Glutamatergic neuron (in vitro differentiated cells): Measurements from ENCODE around the gene NECTIN2. TPM values are rescaled to one million over a fixed set of nuclear protein-coding genes. Genes with fewer than 3 reads are reported as not detected.
"Not testable (repeated sequence)": the region's sequence is repeated elsewhere in the genome, so short reads cannot be mapped to it uniquely, and the experiment has no call there.

Source experiments
- DNase-seq: peaks from one replicate; pipeline ENCODE4 v3.0.0; 2022
- H3K27ac Mint-ChIP-seq: one replicate; pipeline ENCODE4 v1.8.0; 2020; ENCODE audit warnings: mild to moderate bottlenecking, mixed read lengths, inconsistent platforms; ENCODE audit not compliant: unreplicated experiment
- H3K27me3 Mint-ChIP-seq: one replicate; pipeline ENCODE4 v1.8.0; 2020; ENCODE audit warnings: mild to moderate bottlenecking, moderate library complexity, mixed read lengths, inconsistent platforms; ENCODE audit not compliant: unreplicated experiment
- H3K36me3 Mint-ChIP-seq: one replicate; pipeline ENCODE4 v1.8.0; 2020; ENCODE audit warnings: mild to moderate bottlenecking, mixed read lengths, inconsistent platforms; ENCODE audit not compliant: unreplicated experiment
- H3K4me1 Mint-ChIP-seq: one replicate; pipeline ENCODE4 v1.8.0; 2020; ENCODE audit warnings: mild to moderate bottlenecking, low read depth, mixed read lengths, inconsistent platforms; ENCODE audit not compliant: unreplicated experiment
- H3K4me3 Mint-ChIP-seq: one replicate; pipeline ENCODE4 v1.8.0; 2020; ENCODE audit warnings: mild to moderate bottlenecking, mixed read lengths, inconsistent platforms; ENCODE audit not compliant: unreplicated experiment
- H3K9me3 Mint-ChIP-seq: one replicate; pipeline ENCODE4 v1.8.0; 2020; ENCODE audit warnings: mild to moderate bottlenecking, moderate library complexity, mixed read lengths, inconsistent platforms; ENCODE audit not compliant: unreplicated experiment
- CTCF ChIP-seq: fragments of 200-600 bp; sonication (generic); IDR thresholded peaks from one replicate; pipeline ENCODE4 v1.5.0; 2021; ENCODE audit not compliant: partially characterized antibody, unreplicated experiment
- total RNA-seq: library from RNA; stranded (reverse); fragmentation: NEBNext Ultra II Directional; extraction: Animal tissue kit (Norgen Biotek cat#: 25700); gene quantifications from one replicate; pipeline ENCODE4 v1.2.1, GENCODE V29; 2021; ENCODE audit not compliant: unreplicated experiment

NECTIN2 gene
- total RNA-seq, 1 donor from 2014 or later = 108 TPM

GRCh38 chr19:44924243-44924725 lies 78.2 kb downstream of the NECTIN2 start:
- Mint-ChIP-seq H3K27ac (no peak overlapping the region), H3K27me3 (peaks cover 7% of the 10 kb centered on the region), H3K9me3 (peaks cover 1% of the 10 kb centered on the region), H3K4me3 (no peak overlapping the region), H3K4me1 (no peaks in the 10 kb centered on the region), H3K36me3 (peaks cover 8% of the 10 kb centered on the region)
- DNase-seq = no peak
- no peak for TF ChIP-seq CTCF

- Mint-ChIP-seq H3K36me3 (peaks cover 8% of the 10 kb centered on the region), H3K9me3 (peaks cover 1% of the 10 kb centered on the region), H3K4me1 (no peaks in the 10 kb centered on the region), H3K27me3 (peaks cover 10% of the 10 kb centered on the region), H3K27ac (no peak overlapping the region), H3K4me3 (no peak overlapping the region)
- TF ChIP-seq CTCF = no peak
- no peak for DNase-seq
Observed at GRCh38 chr19:44925114-44925891, 79.2 kb downstream of the NECTIN2 start.

DNA sequence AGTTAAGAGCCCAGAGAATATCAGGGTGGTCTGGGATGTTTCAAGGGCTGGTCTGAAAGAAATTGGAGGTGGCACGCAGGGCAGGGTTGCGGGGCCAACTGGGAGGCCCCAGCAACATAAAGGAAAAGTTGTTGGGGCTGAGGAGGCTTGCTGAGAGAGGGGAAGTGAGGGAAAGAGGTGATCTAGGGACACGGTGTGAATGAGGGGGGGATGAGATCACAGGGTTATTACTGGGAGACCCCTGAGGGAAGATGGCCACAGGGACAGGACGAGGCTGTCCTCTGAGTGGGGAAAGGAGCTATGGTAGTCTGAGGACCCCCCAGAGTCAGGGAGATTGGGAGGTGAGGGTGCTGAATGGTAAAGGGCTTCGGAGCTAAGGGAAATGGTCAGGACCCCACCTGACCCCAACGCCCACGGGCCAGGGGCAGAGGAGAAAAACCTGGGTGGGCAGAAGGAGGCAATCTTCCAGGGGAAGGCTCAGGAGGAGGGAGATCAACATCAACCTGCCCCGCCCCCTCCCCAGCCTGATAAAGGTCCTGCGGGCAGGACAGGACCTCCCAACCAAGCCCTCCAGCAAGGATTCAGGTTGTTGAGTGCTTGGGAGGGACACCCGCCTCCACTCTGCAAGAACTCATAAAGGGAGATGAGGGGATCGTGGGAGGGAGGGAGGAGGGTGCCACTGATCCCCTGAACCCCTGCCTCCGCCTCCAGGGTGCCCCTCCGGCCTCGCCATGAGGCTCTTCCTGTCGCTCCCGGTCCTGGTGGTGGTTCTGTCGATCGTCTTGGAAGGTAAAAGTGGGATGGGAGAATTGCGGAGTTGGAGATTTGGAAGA lies 80.4 kb downstream of the NECTIN2 start:
- not testable (repeated sequence) for H3K4me3 Mint-ChIP-seq, H3K27ac Mint-ChIP-seq

DNA sequence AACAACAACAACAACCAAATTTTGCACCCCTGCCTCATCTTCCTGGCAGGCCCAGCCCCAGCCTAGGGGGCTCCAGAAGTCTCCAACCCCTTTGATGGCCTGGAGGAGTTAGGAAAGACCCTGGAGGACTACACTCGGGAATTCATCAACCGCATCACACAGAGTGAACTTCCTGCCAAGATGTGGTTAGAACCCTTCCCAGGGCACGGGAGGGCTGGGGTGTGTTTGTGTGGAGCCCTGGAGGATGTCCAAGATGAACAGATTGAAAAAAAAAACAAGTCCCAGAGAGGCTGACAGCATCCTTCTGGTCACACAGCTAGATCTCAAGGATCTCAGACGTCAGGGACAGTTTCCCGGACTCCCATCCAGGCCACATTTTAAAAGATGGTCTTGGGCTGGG lies 81.6 kb downstream of the NECTIN2 start:
- no peak overlapping the region for H3K27ac Mint-ChIP-seq
- no peaks in the 10 kb centered on the region for H3K4me1 Mint-ChIP-seq
- no peak for TF ChIP-seq CTCF

More for the DNA sequence above, 80.4 kb downstream of the NECTIN2 start:
- not testable (repeated sequence) for H3K9me3 Mint-ChIP-seq, DNase-seq, H3K4me1 Mint-ChIP-seq, H3K36me3 Mint-ChIP-seq
- H3K27me3 Mint-ChIP-seq = peaks cover 12% of the 10 kb centered on the region

GRCh38 chr19:44930088-44930487 lies 84.0 kb downstream of the NECTIN2 start:
- no peak for DNase-seq
- Mint-ChIP-seq H3K27ac (no peak overlapping the region), H3K9me3 (peaks cover 2% of the 10 kb centered on the region), H3K4me1 (no peaks in the 10 kb centered on the region), H3K4me3 (no peak overlapping the region), H3K36me3 (no peaks in the 10 kb centered on the region), H3K27me3 (peaks cover 11% of the 10 kb centered on the region)
- no peak for TF ChIP-seq CTCF

More for the DNA sequence above, 81.6 kb downstream of the NECTIN2 start:
- peaks cover 3% of the 10 kb centered on the region for H3K36me3 Mint-ChIP-seq
- DNase-seq = no peak
- H3K9me3 Mint-ChIP-seq = peaks cover 2% of the 10 kb centered on the region
- peaks cover 10% of the 10 kb centered on the region for H3K27me3 Mint-ChIP-seq
- H3K4me3 Mint-ChIP-seq = no peak overlapping the region
